AG04450 (cell line): ENCODE measurements around the gene FUOM. TPM values are rescaled to one million over a fixed set of nuclear protein-coding genes. Genes with fewer than 3 reads are reported as not detected.

Source experiments
- CTCF ChIA-PET: fragments of 300-600, 350-600 bp; formaldehyde crosslinking; extraction: SDS; loops from one replicate; lab custom pipeline; 2022; ENCODE audit warnings: antibody characterized with exemption, inconsistent platforms; lab: Charles Lee
- POLR2A ChIA-PET: fragments of 350-600 bp; formaldehyde crosslinking; extraction: SDS; loops from one replicate; lab custom pipeline; 2021; ENCODE audit warnings: antibody characterized with exemption, inconsistent platforms; lab: Yijun Ruan, JAX
- DNase-seq: peaks from one replicate; pipeline ENCODE4 v3.0.0-alpha.2; 2011; ENCODE audit warnings: low read depth, low spot score
- H3K27ac ChIP-seq: one replicate; pipeline ENCODE4 v1.5.1; 2012; ENCODE audit warnings: low read depth, low read length, control low read depth
- H3K27me3 ChIP-seq: one replicate; pipeline ENCODE4 v1.6.0; 2012; ENCODE audit warnings: low read length; ENCODE audit not compliant: control insufficient read depth, insufficient read depth
- H3K4me3 ChIP-seq: 2 replicates; pipeline ENCODE4 v1.5.1; 2011; ENCODE audit warnings: mild to moderate bottlenecking, low read depth, low read length, control low read depth
- H3K9me3 ChIP-seq: 2 replicates; pipeline ENCODE4 v1.5.1; 2012; ENCODE audit warnings: low read length; ENCODE audit not compliant: control insufficient read depth, insufficient read depth
- CTCF ChIP-seq: IDR thresholded peaks from 2 replicates; pipeline ENCODE4 v1.5.1; 2011; ENCODE audit warnings: low read depth, low read length, control low read depth, inconsistent platforms
- polyA plus RNA-seq: library from polyadenylated mRNA; depleted of rRNA; stranded (reverse); fragments of >200 nt; gene quantifications from 2 replicates; pipeline ENCODE4 v1.2.3, GENCODE V29; 2011

FUOM gene
- polyA plus RNA-seq, 1 experiment: 17.8 TPM

- peaks cover 51% of the 10 kb centered on the region for H3K27me3 ChIP-seq
- H3K4me3 ChIP-seq: no peak overlapping the region
- ChIA-PET CTCF (no interaction called here), POLR2A (no interaction called here)
- TF ChIP-seq CTCF: no peak
- H3K9me3 ChIP-seq: peaks cover 19% of the 10 kb centered on the region; the same call in 1 of the 2 replicates
- no peak overlapping the region for H3K27ac ChIP-seq
- DNase-seq: no peak
Observed at GRCh38 chr10:133336118-133336576, 21.7 kb downstream of the FUOM start.

GRCh38 chr10:133335246-133336117 is 22.3 kb downstream of the FUOM start:
- POLR2A ChIA-PET: no interaction called here
- TF ChIP-seq CTCF: no peak

GRCh38 chr10:133334503-133335245 is 23.1 kb downstream of the FUOM start:
- ChIA-PET POLR2A (interaction anchor here (0.7 kb wide), 1 partner anchor 36 kb away, joined by 3 read pairs; no protein-coding TSS in a partner anchor), CTCF (no interaction called here)
- Histone ChIP-seq H3K27me3 (peaks cover 55% of the 10 kb centered on the region), H3K9me3 (peaks cover 16% of the 10 kb centered on the region; the same call in 1 of the 2 replicates), H3K4me3 (peak overlapping the region; percentile 48), H3K27ac (no peak overlapping the region)
- no peak for TF ChIP-seq CTCF
- DNase-seq: no peak

More at GRCh38 chr10:133335246-133336117, 22.3 kb downstream of the FUOM start:
- CTCF ChIA-PET: no interaction called here
- peak overlapping the region; percentile 48 for H3K4me3 ChIP-seq
- H3K27me3 ChIP-seq: peaks cover 55% of the 10 kb centered on the region
- H3K9me3 ChIP-seq: peaks cover 19% of the 10 kb centered on the region; the same call in 1 of the 2 replicates
- DNase-seq: no peak
- H3K27ac ChIP-seq: no peak overlapping the region

- TF ChIP-seq CTCF: no peak
- Histone ChIP-seq H3K9me3 (peaks cover 10% of the 10 kb centered on the region; the same call in 1 of the 2 replicates), H3K27me3 (peaks cover 55% of the 10 kb centered on the region), H3K4me3 (no peak overlapping the region), H3K27ac (no peak overlapping the region)
- ChIA-PET POLR2A (no interaction called here), CTCF (no interaction called here)
- DNase-seq: no peak
Observed at GRCh38 chr10:133332936-133333699, 24.7 kb downstream of the FUOM start.
